MCF 10A (cell line): ENCODE measurements around the gene THAP3. TPM values are rescaled to one million over a fixed set of nuclear protein-coding genes. Genes with fewer than 3 reads are reported as not detected.

Source experiments
- BruUV-seq: library from RNA; stranded (reverse); fragments of 400-500 nt; replicated peaks from 2 replicates; lab custom pipeline; 2021; lab: Mats Ljungman, UMichigan
- CTCF ChIA-PET: fragments of 300-600 bp; sonication (Branson Sonifier 250); formaldehyde crosslinking; extraction: SDS; loops from one replicate; lab custom pipeline; 2021; ENCODE audit warnings: antibody characterized with exemption, inconsistent platforms; lab: Yijun Ruan, JAX
- POLR2A ChIA-PET: fragments of 300-600, 350-650 bp; sonication (Branson Sonifier 250); formaldehyde crosslinking; extraction: SDS; loops from one replicate; lab custom pipeline; 2020; ENCODE audit warnings: antibody characterized with exemption, inconsistent platforms; lab: Yijun Ruan, JAX
- DNase-seq: peaks from one replicate; pipeline ENCODE4 v3.0.0-alpha.2; 2018; ENCODE audit not compliant: unreplicated experiment
- H3K27ac Mint-ChIP-seq: one replicate; pipeline ENCODE4 v1.8.0; 2022; ENCODE audit warnings: mild to moderate bottlenecking, low read depth, mixed read lengths; ENCODE audit not compliant: unreplicated experiment
- H3K27me3 Mint-ChIP-seq: one replicate; pipeline ENCODE4 v1.8.0; 2022; ENCODE audit warnings: mixed read lengths; ENCODE audit not compliant: insufficient read depth, unreplicated experiment
- H3K36me3 Mint-ChIP-seq: one replicate; pipeline ENCODE4 v1.8.0; 2022; ENCODE audit warnings: mild to moderate bottlenecking, moderate library complexity, mixed read lengths; ENCODE audit not compliant: insufficient read depth, unreplicated experiment
- H3K4me1 Mint-ChIP-seq: one replicate; pipeline ENCODE4 v1.8.0; 2022; ENCODE audit warnings: mixed read lengths; ENCODE audit not compliant: insufficient read depth, unreplicated experiment
- H3K4me3 Mint-ChIP-seq: one replicate; pipeline ENCODE4 v1.8.0; 2022; ENCODE audit warnings: mild to moderate bottlenecking, moderate library complexity, mixed read lengths; ENCODE audit not compliant: unreplicated experiment
- H3K9me3 Mint-ChIP-seq: one replicate; pipeline ENCODE4 v1.8.0; 2022; ENCODE audit warnings: mixed read lengths; ENCODE audit not compliant: unreplicated experiment
- intact Hi-C: fragments of 100-400 bp; cut with micrococcal nuclease; formaldehyde crosslinking; loops from 2 replicates; pipeline ENCODE4 v1.14.1; 2022
- total RNA-seq: library from RNA; stranded (reverse); gene quantifications from 2 replicates; pipeline ENCODE4 v1.2.3, GENCODE V29; 2022
- TF ChIP-seq, protein P1 (sequence below): fragments of 200-600 bp; IDR thresholded peaks from one replicate; pipeline ENCODE4 v1.8.0; 2022; ENCODE audit warnings: antibody characterized with exemption, mild to moderate bottlenecking; ENCODE audit not compliant: unreplicated experiment

THAP3 gene
- total RNA-seq, 1 experiment from 2014 or later, result 14.7 TPM

GRCh38 chr1:6648556-6648955 is 23.9 kb downstream of the THAP3 start:
- Mint-ChIP-seq H3K9me3 (no peaks in the 10 kb centered on the region), H3K4me1 (no peaks in the 10 kb centered on the region), H3K4me3 (no peak overlapping the region), H3K27ac (no peak overlapping the region), H3K36me3 (peaks cover 52% of the 10 kb centered on the region), H3K27me3 (no peaks in the 10 kb centered on the region)
- ChIA-PET CTCF (interaction anchor here (1.0 to 1.1 kb wide), 2 partner anchors 125 to 161 kb away, joined by 3 read pairs; no protein-coding TSS in a partner anchor), POLR2A (interaction anchor here (0.6 to 1.0 kb wide), 2 partner anchors 12 to 91 kb away, joined by 3 read pairs; no protein-coding TSS in a partner anchor)
- TF ChIP-seq, protein P1, sequence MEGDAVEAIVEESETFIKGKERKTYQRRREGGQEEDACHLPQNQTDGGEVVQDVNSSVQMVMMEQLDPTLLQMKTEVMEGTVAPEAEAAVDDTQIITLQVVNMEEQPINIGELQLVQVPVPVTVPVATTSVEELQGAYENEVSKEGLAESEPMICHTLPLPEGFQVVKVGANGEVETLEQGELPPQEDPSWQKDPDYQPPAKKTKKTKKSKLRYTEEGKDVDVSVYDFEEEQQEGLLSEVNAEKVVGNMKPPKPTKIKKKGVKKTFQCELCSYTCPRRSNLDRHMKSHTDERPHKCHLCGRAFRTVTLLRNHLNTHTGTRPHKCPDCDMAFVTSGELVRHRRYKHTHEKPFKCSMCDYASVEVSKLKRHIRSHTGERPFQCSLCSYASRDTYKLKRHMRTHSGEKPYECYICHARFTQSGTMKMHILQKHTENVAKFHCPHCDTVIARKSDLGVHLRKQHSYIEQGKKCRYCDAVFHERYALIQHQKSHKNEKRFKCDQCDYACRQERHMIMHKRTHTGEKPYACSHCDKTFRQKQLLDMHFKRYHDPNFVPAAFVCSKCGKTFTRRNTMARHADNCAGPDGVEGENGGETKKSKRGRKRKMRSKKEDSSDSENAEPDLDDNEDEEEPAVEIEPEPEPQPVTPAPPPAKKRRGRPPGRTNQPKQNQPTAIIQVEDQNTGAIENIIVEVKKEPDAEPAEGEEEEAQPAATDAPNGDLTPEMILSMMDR, result no peak
- intact Hi-C loops, result loop anchor here (10.0 kb wide), 1 partner anchor 164 kb away; no protein-coding TSS in a partner anchor
- no peak for DNase-seq
- BruUV-seq, result no TSS peak

- no TSS peak for BruUV-seq
- Mint-ChIP-seq H3K27me3 (no peaks in the 10 kb centered on the region), H3K4me1 (no peaks in the 10 kb centered on the region), H3K36me3 (peaks cover 58% of the 10 kb centered on the region), H3K27ac (no peak overlapping the region), H3K4me3 (no peak overlapping the region), H3K9me3 (no peaks in the 10 kb centered on the region)
- DNase-seq, result no peak
- POLR2A ChIA-PET, result no interaction called here
- TF ChIP-seq, protein P1, result no peak
- CTCF ChIA-PET, result interaction anchor here (0.6 to 0.9 kb wide), 2 partner anchors 11 to 1016 kb away, joined by 3 read pairs; no protein-coding TSS in a partner anchor
- intact Hi-C loops, result no loop called here
Measured at GRCh38 chr1:6651909-6652308, 27.2 kb downstream of the THAP3 start.

DNA sequence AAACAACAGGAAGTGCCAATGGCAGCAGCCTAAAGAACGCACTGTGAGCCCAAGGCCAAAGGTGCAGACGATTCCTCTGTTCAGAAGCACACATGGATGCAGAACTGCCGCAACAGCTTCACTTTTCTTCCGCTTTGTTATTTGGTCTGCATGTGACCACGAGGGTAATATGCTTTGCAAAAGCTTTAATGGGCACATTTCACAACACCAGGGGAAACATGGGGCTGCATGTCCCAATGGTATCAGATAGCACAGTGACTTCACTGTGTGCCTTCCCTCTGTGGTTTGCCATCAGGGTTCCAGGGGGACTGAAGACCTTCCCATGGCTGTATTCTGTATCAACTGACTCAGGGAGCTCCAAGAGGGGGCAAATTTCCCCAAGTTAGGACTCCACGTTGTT is 28.3 kb downstream of the THAP3 start:
- peaks cover 61% of the 10 kb centered on the region for H3K36me3 Mint-ChIP-seq
- TF ChIP-seq, protein P1, result no peak
- ChIA-PET POLR2A (no interaction called here), CTCF (interaction anchor here (1.0 kb wide), 1 partner anchor 13 kb away, joined by 3 read pairs; no protein-coding TSS in a partner anchor)
- intact Hi-C loops, result no loop called here
- no peaks in the 10 kb centered on the region for H3K4me1 Mint-ChIP-seq
- no peak overlapping the region for H3K4me3 Mint-ChIP-seq
- H3K27ac Mint-ChIP-seq, result no peak overlapping the region
- H3K9me3 Mint-ChIP-seq, result no peaks in the 10 kb centered on the region
- no peak for DNase-seq
- no peaks in the 10 kb centered on the region for H3K27me3 Mint-ChIP-seq
- no TSS peak for BruUV-seq

DNA sequence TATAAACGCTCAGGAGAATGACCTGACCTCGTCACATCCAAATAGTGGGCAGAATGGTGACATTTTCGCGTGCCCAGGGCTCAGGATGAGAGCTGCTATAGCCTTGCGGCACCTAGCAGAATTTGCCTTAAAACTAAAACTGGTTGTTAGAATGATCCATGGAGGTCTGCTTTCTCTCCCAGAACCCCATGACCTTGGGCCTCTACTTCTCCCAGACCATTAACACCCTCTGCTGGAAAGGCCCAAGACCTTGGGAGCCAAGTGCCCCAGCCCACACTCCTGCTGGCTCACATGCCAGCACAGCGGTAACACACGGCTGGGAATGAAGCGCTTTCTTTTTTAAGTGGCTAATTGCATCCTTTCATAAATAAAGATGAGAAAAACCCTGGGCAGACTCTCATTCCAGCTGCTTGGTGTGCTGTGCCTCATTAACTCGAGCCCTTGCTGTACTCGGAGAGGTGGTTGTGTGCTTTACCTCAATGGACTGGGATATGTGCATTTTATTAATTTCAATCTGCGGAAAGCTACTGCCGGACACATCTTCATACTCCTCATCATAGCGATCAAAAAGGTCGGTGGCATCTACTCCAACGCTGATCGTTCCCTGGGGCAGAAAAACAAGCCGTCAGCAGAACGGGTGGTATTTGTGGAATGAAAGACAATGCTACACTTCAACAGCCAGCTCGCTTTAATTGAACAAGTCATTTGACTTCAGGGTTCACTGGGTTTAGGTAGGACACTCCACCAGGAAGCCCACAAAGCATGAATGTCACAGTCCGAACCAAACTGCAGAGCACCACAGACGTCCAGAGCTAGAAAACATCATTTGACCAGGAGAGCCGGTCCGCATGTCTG is 29.0 kb downstream of the THAP3 start:
- no peak overlapping the region for H3K4me3 Mint-ChIP-seq
- H3K4me1 Mint-ChIP-seq, result no peaks in the 10 kb centered on the region
- H3K36me3 Mint-ChIP-seq, result peaks cover 67% of the 10 kb centered on the region
- no peak for DNase-seq
- no peaks in the 10 kb centered on the region for H3K9me3 Mint-ChIP-seq
- ChIA-PET CTCF (interaction anchor here (0.6 to 1.3 kb wide), 6 partner anchors 13 to 555 kb away, joined by 3 to 5 read pairs (median 3); no protein-coding TSS in a partner anchor), POLR2A (interaction anchor here (0.9 kb wide), 1 partner anchor 9 kb away, joined by 3 read pairs; no protein-coding TSS in a partner anchor)
- BruUV-seq, result no TSS peak
- intact Hi-C loops, result no loop called here
- TF ChIP-seq, protein P1, result no peak
- no peaks in the 10 kb centered on the region for H3K27me3 Mint-ChIP-seq
- H3K27ac Mint-ChIP-seq, result no peak overlapping the region
